Skin epidermis (tissue), 12 donors: Measurements from ENCODE around the gene ZNF730.
"Not testable (repeated sequence)": the region's sequence is repeated elsewhere in the genome, so short reads cannot be mapped to it uniquely, and the experiment has no call there.

Experiments used
- H3K27ac ChIP-seq, 21 experiments: fragments of 200-600 bp; sonication (generic) in 11 of 21; one replicate each; pipeline ENCODE4 v1.5.0; 2020; ENCODE audit warnings: mild to moderate bottlenecking in 3 of 21, inconsistent platforms in 2 of 21, moderate library complexity in 2 of 21
- H3K4me3 ChIP-seq, 7 experiments: fragments of 200-600 bp; sonication (generic) in 2 of 7; one replicate each; pipeline ENCODE4 v1.5.0; 2020; ENCODE audit warnings: inconsistent platforms in 2 of 7, mild to moderate bottlenecking in 2 of 7, moderate library complexity in 1 of 7

Gene ZNF730

GRCh38 chr19:23116802-23117571, at the start of gene ZNF730:
Gene ZNF730, plus strand, starts transcription at chr19:23117025. Its CDS starts 149 bp downstream, at chr19:23117174.
- peak within 1 kb of the TSS; percentile 27 to 51 (median 37) for H3K4me3 ChIP-seq
- peak within 1 kb of the TSS in 3 of 21 experiments; percentile 8 to 62 (median 31) for H3K27ac ChIP-seq

- peak overlapping the region in 4 of 7 experiments; percentile 2 to 21 (median 9) for H3K4me3 ChIP-seq
- no peak overlapping the region for H3K27ac ChIP-seq
Measured at GRCh38 chr19:23070353-23071146, 46.3 kb upstream of the ZNF730 start.

GRCh38 chr19:23071147-23071511, 45.7 kb upstream of the ZNF730 start:
- Histone ChIP-seq H3K4me3 (peak overlapping the region in 4 of 7 experiments; percentile 2 to 21 (median 9)), H3K27ac (no peak overlapping the region)

GRCh38 chr19:23075031-23075733, 41.6 kb upstream of the ZNF730 start:
- peak overlapping the region in 2 of 21 experiments; percentile 0 to 32 for H3K27ac ChIP-seq

GRCh38 chr19:23077776-23078175, 39.0 kb upstream of the ZNF730 start:
- not testable (repeated sequence) for H3K4me3 ChIP-seq, H3K27ac ChIP-seq

More at GRCh38 chr19:23075031-23075733, 41.6 kb upstream of the ZNF730 start:
- H3K4me3 ChIP-seq, result peak overlapping the region; percentile 32 to 61 (median 44)

- Histone ChIP-seq H3K27ac (no peak overlapping the region), H3K4me3 (no peak overlapping the region)
Measured at GRCh38 chr19:23093832-23094231, 23.0 kb upstream of the ZNF730 start.

GRCh38 chr19:23095418-23095817, 21.4 kb upstream of the ZNF730 start:
- no peak overlapping the region for H3K4me3 ChIP-seq
- no peak overlapping the region for H3K27ac ChIP-seq

GRCh38 chr19:23098286-23098685, 18.5 kb upstream of the ZNF730 start:
- no peak overlapping the region for H3K4me3 ChIP-seq
- no peak overlapping the region for H3K27ac ChIP-seq

- no peak overlapping the region for H3K27ac ChIP-seq
- H3K4me3 ChIP-seq, result no peak overlapping the region
Measured at GRCh38 chr19:23098988-23099387, 17.8 kb upstream of the ZNF730 start.

- Histone ChIP-seq H3K27ac (no peak overlapping the region), H3K4me3 (no peak overlapping the region)
Measured at GRCh38 chr19:23099966-23100365, 16.9 kb upstream of the ZNF730 start.

GRCh38 chr19:23101241-23101640, 15.6 kb upstream of the ZNF730 start:
- H3K27ac ChIP-seq, result no peak overlapping the region
- H3K4me3 ChIP-seq, result no peak overlapping the region

- Histone ChIP-seq H3K27ac (no peak overlapping the region), H3K4me3 (no peak overlapping the region)
Measured at GRCh38 chr19:23118400-23118799, 1.6 kb downstream of the ZNF730 start.

- not testable (repeated sequence) for H3K4me3 ChIP-seq
Measured at GRCh38 chr19:23134211-23134610, 17.4 kb downstream of the ZNF730 start.

GRCh38 chr19:23145617-23146415, 29.0 kb downstream of the ZNF730 start:
- Histone ChIP-seq H3K4me3 (no peak overlapping the region), H3K27ac (no peak overlapping the region)

More at GRCh38 chr19:23134211-23134610, 17.4 kb downstream of the ZNF730 start:
- not testable (repeated sequence) for H3K27ac ChIP-seq

GRCh38 chr19:23160766-23161165, 43.9 kb downstream of the ZNF730 start:
- H3K4me3 ChIP-seq, result no peak overlapping the region
- no peak overlapping the region for H3K27ac ChIP-seq

- H3K27ac ChIP-seq, H3K4me3 ChIP-seq: not testable (repeated sequence)
Measured at GRCh38 chr19:23168286-23168685, 51.5 kb downstream of the ZNF730 start.

- Histone ChIP-seq H3K4me3 (no peak overlapping the region), H3K27ac (no peak overlapping the region)
Measured at GRCh38 chr19:23183251-23183650, 66.4 kb downstream of the ZNF730 start.

GRCh38 chr19:23190341-23190740, 73.5 kb downstream of the ZNF730 start:
- Histone ChIP-seq H3K27ac (no peak overlapping the region), H3K4me3 (no peak overlapping the region)
